ENCODE results near the gene JAZF1.
A peak's percentile ranks its signal among the peaks of the same experiment; 100 is the strongest.

The JAZF1 gene

DNA sequence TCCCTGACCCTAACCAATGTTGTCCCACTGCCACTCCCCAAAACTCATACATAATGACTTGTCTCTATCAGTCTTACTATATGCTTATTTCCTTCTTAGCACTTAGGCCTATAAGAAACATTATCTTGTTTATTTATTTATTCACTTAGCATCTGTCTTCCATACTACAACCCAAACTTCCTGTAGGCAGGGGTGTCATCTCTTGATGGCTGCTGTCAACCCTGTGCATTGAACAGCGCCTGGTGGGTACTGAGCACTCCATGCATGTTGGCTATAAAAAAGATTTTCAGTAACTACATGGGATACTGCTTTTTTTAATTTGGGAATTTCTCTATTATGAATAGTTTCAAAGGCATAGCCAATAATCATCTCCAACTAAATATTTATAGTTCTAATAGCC lies 46.7 kb downstream of the JAZF1 start:
- no peak for DNase-seq

- DNase-seq = no peak
Observed at GRCh38 chr7:28132959-28133870, 47.4 kb downstream of the JAZF1 start.

- DNase-seq = no peak
Observed at GRCh38 chr7:28130277-28130676, 50.3 kb downstream of the JAZF1 start.

- no peak for DNase-seq
Observed at GRCh38 chr7:28128608-28129007, 52.0 kb downstream of the JAZF1 start.

DNA sequence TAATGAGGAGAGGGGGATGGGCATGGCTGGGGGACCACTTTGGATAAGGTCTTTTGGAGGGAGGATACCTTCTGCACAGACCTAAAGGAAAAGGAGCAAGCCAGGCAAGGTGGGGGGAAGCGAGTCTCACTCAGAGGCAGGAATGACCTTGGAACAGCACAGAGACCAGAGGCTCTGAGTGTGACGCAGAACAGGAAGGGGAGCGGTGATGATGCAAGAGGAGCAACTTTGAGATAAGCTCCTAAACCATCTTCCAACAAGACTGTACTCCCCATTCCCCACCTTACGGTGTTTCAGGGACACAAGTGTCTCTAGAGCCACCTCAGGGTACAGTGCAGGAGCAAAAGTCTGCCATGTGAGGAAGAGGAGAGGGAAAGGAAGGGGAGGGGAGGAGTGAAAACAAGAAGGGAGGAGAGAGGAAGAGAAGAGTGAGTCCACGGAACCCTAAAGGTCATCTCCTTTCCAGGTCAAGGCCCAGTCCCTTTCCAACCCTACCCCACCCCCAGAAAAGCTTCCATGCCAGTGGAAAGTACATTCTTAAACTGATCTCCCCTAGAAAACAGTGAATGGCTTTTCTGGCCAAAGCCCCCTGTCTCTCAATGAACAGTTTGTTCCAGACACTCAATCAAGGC lies 54.1 kb downstream of the JAZF1 start:
- no peak for DNase-seq

DNA sequence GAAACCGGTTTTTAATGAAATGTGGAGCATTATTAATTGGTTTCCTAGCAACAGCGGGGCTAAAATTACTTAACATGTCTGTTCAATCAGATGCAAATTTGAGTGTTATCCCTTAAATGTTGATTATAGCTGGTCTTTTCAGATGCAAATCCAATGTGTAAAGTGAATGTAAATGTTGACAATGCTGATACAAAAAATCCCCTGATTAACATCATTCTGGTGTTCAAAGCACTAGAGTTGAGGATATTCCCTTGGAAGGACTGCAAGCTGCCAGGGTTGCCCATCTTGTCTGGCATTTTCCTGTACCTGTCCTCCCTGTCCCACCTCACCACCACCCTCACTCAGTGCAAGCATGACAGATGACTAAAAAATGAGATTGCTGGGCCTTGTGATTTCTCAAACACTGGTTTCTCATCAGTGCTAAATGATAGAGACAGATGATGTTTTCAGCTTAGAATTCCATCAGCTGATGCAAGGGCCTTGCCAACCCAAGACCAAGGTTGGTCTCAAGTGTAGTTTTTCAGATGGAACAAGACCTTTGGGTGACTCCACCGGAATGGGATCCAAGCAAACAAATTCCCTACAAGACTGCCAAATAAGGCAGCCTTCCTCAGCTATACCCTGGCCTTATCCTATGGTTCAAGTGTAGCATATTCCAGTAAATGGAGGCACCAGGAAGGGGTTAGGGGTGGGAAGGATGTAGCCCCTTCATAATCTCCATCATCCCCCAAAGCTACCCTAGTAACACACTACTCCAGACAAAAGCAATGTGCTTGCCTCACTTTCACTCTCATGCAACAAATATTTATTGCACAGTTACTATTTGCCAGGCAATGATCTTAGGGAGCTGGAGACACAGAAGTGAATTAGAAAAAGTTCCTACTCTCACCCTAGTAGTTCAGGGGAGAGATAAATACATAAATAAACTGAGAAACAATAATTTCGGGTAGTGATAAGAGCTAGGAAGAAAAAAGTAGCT lies 54.9 kb downstream of the JAZF1 start:
- DNase-seq = no peak

GRCh38 chr7:28124413-28124812 lies 56.2 kb downstream of the JAZF1 start:
- no peak for DNase-seq

GRCh38 chr7:28123752-28124151 lies 56.8 kb downstream of the JAZF1 start:
- DNase-seq = peak in 1 of 2 donors; percentile 10

DNA sequence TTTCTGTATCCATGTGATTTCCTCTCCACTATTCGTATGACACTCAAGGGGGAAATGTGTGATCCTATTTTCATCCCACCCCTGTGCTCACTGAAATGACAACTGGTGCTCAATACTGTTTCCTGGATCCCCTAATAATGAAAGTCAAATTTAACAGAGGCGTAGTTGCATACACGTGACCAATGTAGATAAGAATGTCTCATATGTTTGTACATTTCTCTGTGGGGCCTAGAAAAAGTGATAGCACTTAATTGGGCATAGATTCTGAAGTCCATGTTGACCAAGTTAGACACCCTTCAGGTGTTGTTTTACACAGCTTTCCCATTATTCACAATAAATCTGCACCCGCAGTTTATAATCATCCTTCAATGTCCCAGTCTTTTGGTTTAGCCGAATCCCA lies 59.1 kb downstream of the JAZF1 start:
- no peak for DNase-seq

DNA sequence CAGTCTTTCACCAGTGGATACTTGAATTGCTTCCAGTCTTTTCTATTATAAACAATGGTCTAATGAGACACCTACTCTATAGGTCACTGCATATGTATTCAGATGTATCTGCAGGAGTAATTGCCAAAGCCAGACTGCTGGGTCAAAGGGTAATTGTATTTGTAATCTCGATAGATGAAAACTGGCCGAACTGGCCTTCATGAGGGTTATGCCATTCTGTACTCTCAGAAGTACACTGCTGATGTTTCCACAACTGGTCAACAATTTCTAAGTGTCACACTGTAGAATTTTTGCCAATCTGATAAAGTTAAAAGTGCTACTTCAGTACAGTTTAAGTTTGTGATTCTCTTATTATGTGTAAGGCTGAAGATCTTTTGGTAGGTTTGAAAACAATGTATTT lies 64.6 kb downstream of the JAZF1 start:
- DNase-seq = no peak

- DNase-seq = no peak
Observed at GRCh38 chr7:28115261-28115660, 65.3 kb downstream of the JAZF1 start.

GRCh38 chr7:28114056-28114455 lies 66.5 kb downstream of the JAZF1 start:
- DNase-seq = no peak

DNA sequence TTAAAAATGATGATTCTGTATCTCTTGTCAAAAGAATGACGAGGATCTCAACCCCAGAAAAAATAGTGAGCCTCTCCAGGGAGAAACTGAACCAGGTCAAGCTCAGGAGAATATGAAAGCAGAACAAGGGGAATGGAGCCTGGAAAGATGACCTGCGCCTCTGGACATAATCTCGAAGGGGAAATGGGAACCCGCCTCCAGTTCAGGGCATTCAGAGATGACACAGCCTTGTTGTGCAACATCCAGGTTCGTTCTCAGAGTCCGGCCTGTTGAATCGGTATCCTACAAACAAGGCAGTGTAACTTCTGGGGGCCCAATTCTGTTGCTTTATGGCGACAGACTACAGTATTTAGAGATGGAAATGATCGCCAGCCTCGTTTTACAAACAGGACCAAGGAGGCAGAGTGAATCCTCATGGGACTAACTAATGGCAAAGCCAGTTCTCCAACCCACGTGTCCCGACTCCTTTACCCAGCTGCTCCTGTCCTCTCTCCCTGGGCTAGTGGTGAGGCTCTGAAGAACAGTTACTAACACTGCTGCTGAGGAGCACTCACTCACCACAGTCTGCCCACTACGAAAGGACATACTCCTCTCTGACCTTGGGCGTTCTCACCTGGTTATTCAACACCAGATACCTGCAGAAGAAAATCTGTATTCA lies 67.6 kb downstream of the JAZF1 start:
- DNase-seq = no peak

GRCh38 chr7:28112467-28112866 lies 68.1 kb downstream of the JAZF1 start:
- DNase-seq = no peak

- DNase-seq = no peak
Observed at GRCh38 chr7:28112012-28112411, 68.6 kb downstream of the JAZF1 start.

GRCh38 chr7:28110427-28111012 lies 70.1 kb downstream of the JAZF1 start:
- no peak for DNase-seq

DNA sequence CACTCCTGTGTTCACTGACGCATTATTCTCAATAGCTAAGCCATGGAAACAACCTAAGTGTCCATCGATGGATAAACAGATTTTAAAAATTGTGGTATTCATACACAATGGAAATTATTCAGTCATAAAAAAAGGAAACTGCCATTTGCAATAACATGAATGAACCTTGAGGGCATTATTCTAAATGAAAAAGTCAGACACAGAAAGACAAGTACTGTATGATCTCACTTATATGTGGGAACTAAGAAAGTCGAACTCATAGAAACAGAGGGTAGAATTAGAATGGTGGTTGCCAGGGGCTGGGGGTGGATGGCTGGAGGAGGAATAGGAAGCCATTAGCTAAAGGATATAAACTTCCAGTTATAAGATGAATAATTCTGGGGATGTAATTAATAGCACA lies 71.8 kb downstream of the JAZF1 start:
- DNase-seq = no peak

GRCh38 chr7:28107960-28108359 lies 72.6 kb downstream of the JAZF1 start:
- DNase-seq = no peak

DNA sequence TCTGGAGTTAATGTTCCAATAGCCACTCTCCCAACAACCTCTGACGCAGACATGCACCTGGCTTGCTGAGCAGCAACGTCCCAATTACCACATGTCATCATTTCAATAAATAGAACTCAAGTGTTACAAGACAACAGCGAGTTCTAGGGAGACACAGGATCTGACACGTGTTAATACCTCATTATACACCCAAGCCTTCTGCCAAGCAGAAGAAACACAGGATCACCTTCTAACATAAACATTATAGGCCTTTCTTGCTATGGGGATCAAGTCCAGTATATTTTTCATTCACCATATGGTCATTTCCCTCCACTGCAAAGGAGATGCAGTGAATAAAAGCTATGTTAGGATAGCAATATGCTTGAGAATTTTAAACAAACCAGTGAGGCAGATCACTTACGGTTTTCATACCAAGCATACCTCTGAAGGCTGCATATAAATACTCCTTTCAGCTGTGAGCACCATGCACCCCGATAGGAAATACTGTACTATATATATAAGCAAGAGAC lies 74.2 kb downstream of the JAZF1 start:
- DNase-seq = no peak

GRCh38 chr7:28105234-28105633 lies 75.4 kb downstream of the JAZF1 start:
- no peak for DNase-seq

GRCh38 chr7:28104811-28105210 lies 75.8 kb downstream of the JAZF1 start:
- DNase-seq = no peak

DNA sequence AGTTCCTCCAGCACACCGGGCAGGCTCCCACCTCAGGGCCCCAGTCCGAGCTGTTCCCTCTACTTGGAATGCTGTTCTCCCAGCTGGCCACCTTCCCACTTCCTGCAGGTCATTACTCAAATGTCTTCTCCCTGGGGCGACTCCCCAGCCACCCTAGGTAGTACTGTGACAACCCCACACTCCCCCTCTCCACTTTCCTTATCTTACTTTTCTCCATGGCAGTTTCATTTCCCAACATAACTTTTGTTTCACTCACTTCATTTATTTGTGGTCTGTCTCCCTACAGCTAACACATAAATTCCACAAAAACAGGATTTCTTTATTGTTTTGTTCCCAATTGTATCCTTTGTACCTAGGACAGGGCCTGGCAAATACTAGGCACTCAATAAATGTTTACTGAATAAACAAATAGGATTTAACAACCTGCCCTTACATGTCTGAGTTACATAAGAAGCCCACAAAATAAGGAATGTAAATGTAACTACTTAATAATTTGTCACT lies 76.5 kb downstream of the JAZF1 start:
- no peak for DNase-seq

All from stimulated activated CD4-positive, alpha-beta T cell treated with anti-CD3 and anti-CD28 coated beads, Interleukin-2, amount 100 ng/mL, for 48 hours (primary cell).